Esophagus squamous epithelium (tissue), 4 donors: ENCODE results near the gene RBM6.

Experiments
- CTCF ChIP-seq, 6 experiments: fragments of 450-650 bp in 4 of 6; fragments of 200-600 bp in 2 of 6; sonication (generic) in 2 of 6; IDR thresholded peaks; one replicate each; pipeline ENCODE4 v1.5.1; 2016 to 2019; ENCODE audit warnings: antibody characterized with exemption in 6 of 6, mild to moderate bottlenecking in 4 of 6, moderate library complexity in 4 of 6
- POLR2A ChIP-seq, 4 donors: fragments of 450-650 bp; IDR thresholded peaks; one replicate each; pipeline ENCODE4 v1.6.1; 2017; ENCODE audit warnings: antibody characterized with exemption in 4 of 4, mild to moderate bottlenecking in 4 of 4, moderate library complexity in 3 of 4

- TF ChIP-seq CTCF (IDR thresholded peaks at IDR 0.05) (no peak), POLR2A (IDR thresholded peaks at IDR 0.05) (no peak)
These were observed 110.4 kb downstream of the RBM6 start for GRCh38 chr3:50050361-50050760.
